ENCODE data around the gene CPZ.

CPZ gene

GRCh38 chr4:8581094-8581861 is 11.3 kb upstream of the CPZ start:
- DNase-seq (ENCODE audit: low spot score), result no peak

GRCh38 chr4:8582016-8582415 is 10.5 kb upstream of the CPZ start:
- no peak for DNase-seq (ENCODE audit: low spot score)

GRCh38 chr4:8582436-8582835 is 10.1 kb upstream of the CPZ start:
- DNase-seq (ENCODE audit: low spot score), result no peak

GRCh38 chr4:8582941-8583654 is 9.5 kb upstream of the CPZ start:
- no peak for DNase-seq (ENCODE audit: low spot score)

- DNase-seq (ENCODE audit: low spot score), result no peak
Measured at GRCh38 chr4:8583655-8584025, 8.9 kb upstream of the CPZ start.

- DNase-seq (ENCODE audit: low spot score), result no peak
Measured at GRCh38 chr4:8585186-8585585, 7.4 kb upstream of the CPZ start.

GRCh38 chr4:8585721-8586212 is 6.8 kb upstream of the CPZ start:
- DNase-seq (ENCODE audit: low spot score), result no peak

GRCh38 chr4:8586246-8586645 is 6.3 kb upstream of the CPZ start:
- no peak for DNase-seq (ENCODE audit: low spot score)

GRCh38 chr4:8586671-8587468 is 5.7 kb upstream of the CPZ start:
- DNase-seq (ENCODE audit: low spot score), result no peak

GRCh38 chr4:8587469-8588195 is 4.9 kb upstream of the CPZ start:
- no peak for DNase-seq (ENCODE audit: low spot score)

GRCh38 chr4:8588196-8588470 is 4.4 kb upstream of the CPZ start:
- no peak for DNase-seq (ENCODE audit: low spot score)

- no peak for DNase-seq (ENCODE audit: low spot score)
Measured at GRCh38 chr4:8589336-8589735, 3.2 kb upstream of the CPZ start.

GRCh38 chr4:8589823-8590545 is 2.6 kb upstream of the CPZ start:
- DNase-seq (ENCODE audit: low spot score), result no peak

- no peak for DNase-seq (ENCODE audit: low spot score)
Measured at GRCh38 chr4:8590546-8590880, 2.1 kb upstream of the CPZ start.

GRCh38 chr4:8591114-8591513 is 1.5 kb upstream of the CPZ start:
- DNase-seq (ENCODE audit: low spot score), result no peak

- no peak for DNase-seq (ENCODE audit: low spot score)
Measured at GRCh38 chr4:8591626-8592365, 769 bp upstream of the CPZ start.

- no peak for DNase-seq (ENCODE audit: low spot score)
Measured at GRCh38 chr4:8593264-8594096, 915 bp downstream of the CPZ start.

- DNase-seq (ENCODE audit: low spot score), result peak; percentile 83
Measured at GRCh38 chr4:8594097-8595038, 1.8 kb downstream of the CPZ start.

Measured in RKO (cell line).